BLaER1 treated with 17β-estradiol and CSF1 and Interleukin-3, amounts not matched to agents 10 nM and 100 nM (cell line): Measurements from ENCODE around the gene OR2L3.
"Not testable (repeated sequence)": the region's sequence is repeated elsewhere in the genome, so short reads cannot be mapped to it uniquely, and the experiment has no call there.

Experiments used
- H3K27ac ChIP-seq, 11 experiments: shearing (Covaris generic); formaldehyde crosslinking; 2 replicates each; pipeline ENCODE4 v1.8.1; 2022
- H3K27me3 ChIP-seq, 11 experiments: shearing (Covaris generic); formaldehyde crosslinking; 2 replicates each; pipeline ENCODE4 v1.8.1; 2022
- H3K36me3 ChIP-seq, 11 experiments: shearing (Covaris generic); formaldehyde crosslinking; 2 replicates each; pipeline ENCODE4 v1.8.1; 2022
- H3K4me1 ChIP-seq, 10 experiments: shearing (Covaris generic); formaldehyde crosslinking; 2 replicates each; pipeline ENCODE4 v1.8.1; 2022
- H3K4me2 ChIP-seq, 11 experiments: shearing (Covaris generic); formaldehyde crosslinking; 2 replicates each; pipeline ENCODE4 v1.8.1; 2022
- H3K4me3 ChIP-seq, 10 experiments: shearing (Covaris generic); formaldehyde crosslinking; 2 replicates each; pipeline ENCODE4 v1.8.1; 2022
- H3K9ac ChIP-seq, 11 experiments: shearing (Covaris generic); formaldehyde crosslinking; 2 replicates each; pipeline ENCODE4 v1.8.1; 2022
- H3K9me3 ChIP-seq, 11 experiments: shearing (Covaris generic); formaldehyde crosslinking; replicated peaks in 1 of 11; 2 replicates each; pipeline ENCODE4 v1.8.1; 2022
- H4K20me1 ChIP-seq, 11 experiments: shearing (Covaris generic); formaldehyde crosslinking; 2 replicates each; pipeline ENCODE4 v1.8.1; 2022
- Cebpa-rat ChIP-seq, 11 experiments: shearing (Covaris generic); IDR thresholded peaks; 2 replicates each; pipeline ENCODE4 v1.8.1; 2022

The OR2L3 gene

DNA sequence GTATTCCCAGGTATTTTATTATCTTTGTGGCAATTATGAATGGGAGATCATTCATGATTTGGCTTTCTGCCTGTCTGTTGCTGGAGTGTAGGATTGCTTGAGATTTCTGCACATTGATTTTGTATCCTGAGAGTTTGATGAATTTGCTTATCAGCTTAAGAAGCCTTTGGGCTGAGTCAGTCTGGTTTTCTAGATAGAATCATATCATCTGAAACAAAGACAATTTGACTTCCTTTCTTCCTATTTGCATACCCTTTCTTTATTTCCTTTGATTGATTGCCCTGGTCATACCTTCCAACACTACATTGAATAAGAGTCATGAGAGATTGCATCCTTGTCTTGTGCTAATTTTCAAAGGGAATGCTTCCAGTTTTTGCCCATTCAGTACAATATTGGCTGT, 8.0 kb downstream of the OR2L3 start:
- peaks cover 0 to 8% (median 0%) of the 10 kb centered on the region in 11 experiments; a peak in 2 of 22 replicates for H3K9me3 ChIP-seq
- no peak overlapping the region for H3K9ac ChIP-seq

DNA sequence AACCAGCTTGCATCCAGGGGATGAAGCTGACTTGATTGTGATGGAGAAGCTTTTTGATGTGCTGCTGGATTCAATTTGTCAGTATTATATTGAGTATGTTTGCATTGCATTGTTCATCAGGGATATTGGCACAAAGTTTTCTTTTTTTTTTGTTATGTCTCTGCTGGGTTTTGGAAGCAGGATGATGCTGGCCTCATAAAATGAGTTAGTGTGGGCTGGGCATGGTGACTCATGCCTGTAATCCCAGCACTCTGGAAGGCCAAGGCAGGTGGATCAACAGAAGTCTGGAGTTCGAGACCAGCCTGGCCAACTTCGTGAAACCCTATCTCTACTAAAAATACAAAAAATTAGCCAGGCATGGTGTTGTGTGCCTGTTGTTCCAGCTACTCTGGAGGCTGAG, 8.6 kb downstream of the OR2L3 start:
- TF ChIP-seq Cebpa-rat (IDR thresholded peaks at IDR 0.05), result no peak
- no peaks in the 10 kb centered on the region for H3K27me3 ChIP-seq
- no peaks in the 10 kb centered on the region for H4K20me1 ChIP-seq
- no peak overlapping the region for H3K4me3 ChIP-seq
- H3K27ac ChIP-seq, result no peak overlapping the region
- H3K4me1 ChIP-seq, result no peaks in the 10 kb centered on the region
- H3K9me3 ChIP-seq, result peaks cover 0 to 8% (median 0%) of the 10 kb centered on the region in 11 experiments; a peak in 2 of 22 replicates
- no peak overlapping the region for H3K9ac ChIP-seq
- H3K36me3 ChIP-seq, result no peaks in the 10 kb centered on the region
- no peak overlapping the region for H3K4me2 ChIP-seq

More for the DNA sequence above, 8.0 kb downstream of the OR2L3 start:
- TF ChIP-seq Cebpa-rat (IDR thresholded peaks at IDR 0.05), result no peak
- H3K4me2 ChIP-seq, result no peak overlapping the region
- H3K27me3 ChIP-seq, result no peaks in the 10 kb centered on the region
- H3K27ac ChIP-seq, result no peak overlapping the region
- no peaks in the 10 kb centered on the region for H3K36me3 ChIP-seq
- H3K4me1 ChIP-seq, result no peaks in the 10 kb centered on the region
- H4K20me1 ChIP-seq, result no peaks in the 10 kb centered on the region
- no peak overlapping the region for H3K4me3 ChIP-seq

DNA sequence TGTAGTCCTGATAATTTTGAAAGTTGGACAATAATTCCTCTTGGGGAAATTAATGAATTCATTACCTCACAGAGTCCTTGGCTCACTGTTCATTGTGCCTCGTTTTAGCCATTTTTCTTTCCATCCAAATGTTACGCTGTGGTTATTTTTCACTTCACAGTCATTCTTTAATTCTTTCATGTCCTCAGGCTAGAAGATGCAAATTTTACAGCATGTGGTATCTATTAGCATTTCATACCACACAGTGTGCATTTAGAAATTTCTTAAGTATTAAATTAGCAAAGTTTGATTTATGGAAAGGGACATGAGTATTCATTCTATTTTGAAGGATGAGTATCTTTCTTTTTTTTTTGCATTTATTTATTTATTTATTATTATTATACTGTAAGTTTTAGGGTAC, 18.4 kb downstream of the OR2L3 start:
- TF ChIP-seq Cebpa-rat (IDR thresholded peaks at IDR 0.05), result no peak
- no peaks in the 10 kb centered on the region for H3K36me3 ChIP-seq
- no peak overlapping the region for H3K4me3 ChIP-seq
- no peaks in the 10 kb centered on the region for H3K9me3 ChIP-seq
- no peak overlapping the region for H3K9ac ChIP-seq
- no peaks in the 10 kb centered on the region for H3K27me3 ChIP-seq
- H4K20me1 ChIP-seq, result no peaks in the 10 kb centered on the region
- H3K27ac ChIP-seq, result no peak overlapping the region
- no peaks in the 10 kb centered on the region for H3K4me1 ChIP-seq
- no peak overlapping the region for H3K4me2 ChIP-seq

- Histone ChIP-seq H3K9ac (no peak overlapping the region), H3K4me1 (no peaks in the 10 kb centered on the region), H3K27ac (no peak overlapping the region), H4K20me1 (no peaks in the 10 kb centered on the region), H3K4me3 (no peak overlapping the region), H3K9me3 (no peaks in the 10 kb centered on the region), H3K36me3 (no peaks in the 10 kb centered on the region), H3K4me2 (no peak overlapping the region), H3K27me3 (no peaks in the 10 kb centered on the region)
- no peak for TF ChIP-seq Cebpa-rat (IDR thresholded peaks at IDR 0.05)
Observed at GRCh38 chr1:248065604-248066003, 19.0 kb downstream of the OR2L3 start.

DNA sequence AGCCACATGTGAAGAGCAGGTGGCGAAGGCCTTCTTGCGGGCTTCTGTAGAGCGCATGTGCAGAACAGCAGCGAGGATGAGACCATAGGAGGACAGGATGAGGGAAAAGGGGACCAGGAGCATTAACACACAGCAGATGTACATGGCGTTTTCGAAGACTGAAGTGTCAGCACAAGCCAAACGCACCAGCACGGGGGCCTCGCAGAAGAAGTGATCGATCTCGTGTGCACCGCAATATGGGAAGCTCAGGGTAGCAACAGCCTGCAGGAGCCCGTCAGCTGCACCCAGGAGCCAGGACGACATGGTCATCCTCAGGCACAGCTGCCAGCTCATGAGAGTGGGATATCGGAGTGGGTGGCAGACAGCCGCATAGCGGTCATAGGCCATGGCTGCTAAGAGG, 37.2 kb downstream of the OR2L3 start:
- not testable (repeated sequence) for H3K4me3 ChIP-seq, H3K9ac ChIP-seq, H3K9me3 ChIP-seq, H3K27ac ChIP-seq, H4K20me1 ChIP-seq, H3K27me3 ChIP-seq, H3K36me3 ChIP-seq, H3K4me2 ChIP-seq
- H3K4me1 ChIP-seq, result peaks cover 0 to 11% (median 3%) of the 10 kb centered on the region in 10 experiments; a peak in 11 of 20 replicates

DNA sequence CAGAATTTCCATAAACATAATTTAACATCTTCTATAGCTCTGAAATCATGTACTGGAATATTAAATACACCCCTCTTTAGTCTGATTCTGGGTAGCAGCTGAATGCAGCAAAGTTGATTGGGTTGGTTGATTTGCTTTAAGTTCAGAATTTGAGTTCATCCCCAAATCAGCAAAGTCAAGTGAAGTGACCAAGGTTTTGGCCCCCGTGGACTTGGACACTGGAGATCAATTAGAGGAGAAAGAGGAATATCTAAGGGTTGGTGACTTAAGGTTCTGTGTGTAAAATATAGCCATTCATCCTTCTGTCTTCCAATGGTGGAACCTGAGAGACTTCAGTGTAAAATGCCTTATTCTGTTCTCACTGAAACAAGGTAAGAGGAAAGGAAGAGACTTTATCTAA, 48.2 kb downstream of the OR2L3 start, which contains the start of gene OR2L13:
TSS of gene OR2L13 (plus strand) at position 301 of the 400 bp plus-strand sequence. CDS start 4,192 bp downstream, outside the sequence.
- H3K4me3 ChIP-seq, result no peak within 1 kb of the TSS
- H3K4me2 ChIP-seq, result no peak within 1 kb of the TSS
- no peak within 1 kb of the TSS for H3K27ac ChIP-seq
- H3K9ac ChIP-seq, result no peak within 1 kb of the TSS
- H3K4me1 ChIP-seq, result peaks cover 0 to 7% (median 0%) of the 10 kb centered on the region in 10 experiments; a peak in 4 of 20 replicates
- no peak for TF ChIP-seq Cebpa-rat (IDR thresholded peaks at IDR 0.05)
- H3K27me3 ChIP-seq, result no peaks in the 10 kb centered on the region
- no peaks in the 10 kb centered on the region for H4K20me1 ChIP-seq
- no peaks in the 10 kb centered on the region for H3K36me3 ChIP-seq
- peaks cover 0 to 6% (median 4%) of the 10 kb centered on the region in 11 experiments; a peak in 5 of 22 replicates for H3K9me3 ChIP-seq

- no peaks in the 10 kb centered on the region for H3K4me1 ChIP-seq
- no peaks in the 10 kb centered on the region for H4K20me1 ChIP-seq
- H3K36me3 ChIP-seq, result no peaks in the 10 kb centered on the region
- no peak for TF ChIP-seq Cebpa-rat (IDR thresholded peaks at IDR 0.05)
- H3K27me3 ChIP-seq, result no peaks in the 10 kb centered on the region
- H3K27ac ChIP-seq, result no peak overlapping the region
- H3K9ac ChIP-seq, result no peak overlapping the region
- no peaks in the 10 kb centered on the region for H3K9me3 ChIP-seq
- no peak overlapping the region for H3K4me3 ChIP-seq
- no peak overlapping the region for H3K4me2 ChIP-seq
Observed at GRCh38 chr1:248098529-248098928, 51.9 kb downstream of the OR2L3 start.

DNA sequence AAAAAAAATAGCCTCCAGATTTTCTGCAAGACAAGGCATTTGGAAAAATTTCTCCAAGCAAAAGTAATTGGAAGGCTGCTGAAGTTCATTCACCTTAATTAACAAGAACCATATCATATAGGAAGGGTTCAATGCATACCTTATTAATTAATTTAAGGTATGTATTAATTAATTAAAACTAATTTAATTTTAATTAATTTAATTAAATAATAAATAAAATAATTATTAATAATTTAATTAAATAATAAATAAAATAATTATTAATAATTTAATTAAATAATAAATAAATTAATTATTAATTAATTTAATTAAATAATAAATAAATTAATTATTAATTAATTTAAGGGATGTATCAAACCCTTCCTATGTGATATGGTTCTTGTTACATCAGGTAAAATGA, 56.2 kb downstream of the OR2L3 start:
- TF ChIP-seq Cebpa-rat (IDR thresholded peaks at IDR 0.05), result no peak
- Histone ChIP-seq H3K4me3 (no peak overlapping the region), H3K9me3 (peaks cover 11 to 30% (median 19%) of the 10 kb centered on the region in 11 experiments), H3K9ac (no peak overlapping the region), H4K20me1 (no peaks in the 10 kb centered on the region), H3K27ac (no peak overlapping the region), H3K4me2 (no peak overlapping the region), H3K4me1 (no peaks in the 10 kb centered on the region), H3K36me3 (no peaks in the 10 kb centered on the region), H3K27me3 (no peaks in the 10 kb centered on the region)

GRCh38 chr1:248111157-248111556, 64.5 kb downstream of the OR2L3 start:
- H3K36me3 ChIP-seq, result 0 out of 22 replicates have a peak, but pooled peaks cover 0 to 2% (median 0%) of the 10 kb centered on the region in 11 experiments
- H4K20me1 ChIP-seq, result no peaks in the 10 kb centered on the region

More at GRCh38 chr1:248111157-248111556, 64.5 kb downstream of the OR2L3 start:
- Histone ChIP-seq H3K9ac (no peak overlapping the region), H3K9me3 (peaks cover 34 to 57% (median 37%) of the 10 kb centered on the region in 11 experiments), H3K4me2 (no peak overlapping the region), H3K27me3 (no peaks in the 10 kb centered on the region), H3K4me1 (no peaks in the 10 kb centered on the region), H3K27ac (no peak overlapping the region), H3K4me3 (peak overlapping the region in 1 of 10 experiments; percentile 28; a peak in 2 of 20 replicates)
- no peak for TF ChIP-seq Cebpa-rat (IDR thresholded peaks at IDR 0.05)
